Endothelial cell of umbilical vein (primary cell): Measurements from ENCODE around the gene PRICKLE3. TPM values are rescaled to one million over a fixed set of nuclear protein-coding genes. Genes with fewer than 3 reads are reported as not detected.
A peak's percentile ranks its signal among the peaks of the same experiment; 100 is the strongest.
"Not testable (repeated sequence)": the region's sequence is repeated elsewhere in the genome, so short reads cannot be mapped to it uniquely, and the experiment has no call there.

Source experiments
- BruUV-seq: library from RNA; stranded (reverse); fragments of 400-500 nt; replicated peaks from 2 replicates; lab custom pipeline; 2021; lab: Mats Ljungman, UMichigan
- CTCF ChIA-PET: fragments of 300-600, 350-600 bp; sonication (Branson Sonifier 250); formaldehyde crosslinking; loops from one replicate; lab custom pipeline; 2021; ENCODE audit warnings: antibody characterized with exemption, inconsistent platforms; lab: Charles Lee
- POLR2A ChIA-PET: fragments of 300-600, 350-600 bp; sonication (Branson Sonifier 250); formaldehyde crosslinking; loops from one replicate; lab custom pipeline; 2021; ENCODE audit warnings: antibody characterized with exemption, inconsistent platforms; lab: Charles Lee
- DNase-seq: peaks from one replicate; pipeline ENCODE4 v3.0.0-alpha.2; 2011; ENCODE audit warnings: low read depth, low spot score
- FAIRE-seq: peaks from 2 replicates; lab custom pipeline; 2011; peaks lifted over from hg19 to GRCh38; lab: Jason Lieb, UNC
- H2AFZ ChIP-seq: 2 replicates; pipeline ENCODE4 v1.6.0; 2012; ENCODE audit warnings: low read depth, low read length, control low read depth, inconsistent platforms
- H3K27ac ChIP-seq: 2 replicates; pipeline ENCODE4 v1.5.1; 2011; ENCODE audit warnings: low read depth, mild to moderate bottlenecking, control low read depth, low read length, moderate library complexity; ENCODE audit not compliant: insufficient read depth
- H3K27me3 ChIP-seq, 2 experiments: 2 replicates each; pipeline versions ENCODE4 v1.6.0 to v1.6.1; 2011; ENCODE audit warnings: low read length in 2 of 2, mixed read lengths in 1 of 2; ENCODE audit not compliant: control insufficient read depth in 2 of 2, insufficient read depth in 2 of 2
- H3K36me3 ChIP-seq, 2 experiments: 2 replicates in 1 of 2; 3 replicates in 1 of 2; pipeline ENCODE4 v1.5.1; 2011; ENCODE audit warnings: low read length in 2 of 2, mild to moderate bottlenecking in 1 of 2, moderate library complexity in 1 of 2; ENCODE audit not compliant: control insufficient read depth in 2 of 2, insufficient read depth in 2 of 2; ENCODE audit errors: extremely low read depth in 1 of 2
- H3K4me1 ChIP-seq: 3 replicates; pipeline ENCODE4 v1.5.1; 2011; ENCODE audit warnings: mild to moderate bottlenecking, low read length; ENCODE audit not compliant: control insufficient read depth, insufficient read depth; ENCODE audit errors: extremely low read depth
- H3K4me2 ChIP-seq: 2 replicates; pipeline ENCODE4 v1.6.1; 2011; ENCODE audit warnings: low read length, control low read depth, mixed read lengths; ENCODE audit not compliant: insufficient read depth
- H3K4me3 ChIP-seq, 3 experiments: fragments of 200-600 bp in 1 of 3; sonication (generic), shearing (Covaris generic) in 1 of 3; replicated peaks in 1 of 3; 2 replicates each; pipeline ENCODE4 v1.5.1; 2011 to 2016; ENCODE audit warnings: control low read depth in 3 of 3, low read length in 3 of 3, mild to moderate bottlenecking in 2 of 3, inconsistent platforms in 1 of 3, low read depth in 1 of 3, moderate library complexity in 1 of 3; ENCODE audit not compliant: insufficient read depth in 1 of 3
- H3K79me2 ChIP-seq: 2 replicates; pipeline ENCODE4 v1.6.0; 2012; ENCODE audit warnings: low read length, inconsistent platforms; ENCODE audit not compliant: control insufficient read depth, insufficient read depth
- H3K9ac ChIP-seq: replicated peaks from 2 replicates; pipeline ENCODE3; 2011; ENCODE audit warnings: low read length, control low read depth; ENCODE audit not compliant: insufficient read depth; ENCODE audit errors: extremely low read depth
- H3K9me1 ChIP-seq: replicated peaks from 3 replicates; pipeline ENCODE4 v1.6.0; 2011; ENCODE audit warnings: mild to moderate bottlenecking, low read length; ENCODE audit not compliant: control insufficient read depth, insufficient read depth; ENCODE audit errors: extremely low read depth
- H3K9me3 ChIP-seq: replicated peaks from 2 replicates; pipeline ENCODE4 v1.5.1; 2012; ENCODE audit warnings: low read length, inconsistent platforms; ENCODE audit not compliant: control insufficient read depth, insufficient read depth
- H4K20me1 ChIP-seq: replicated peaks from 2 replicates; pipeline ENCODE3; 2011; ENCODE audit warnings: mild to moderate bottlenecking, low read length; ENCODE audit not compliant: control insufficient read depth, insufficient read depth; ENCODE audit errors: extremely low read depth
- CTCF ChIP-seq, 2 donors: IDR thresholded peaks; 1 replicate in 1 of 2; 2 replicates in 1 of 2; pipeline ENCODE4 v1.5.1; 2011; ENCODE audit warnings: low read length in 2 of 2, mild to moderate bottlenecking in 2 of 2, moderate library complexity in 2 of 2, control low read depth in 1 of 2, inconsistent platforms in 1 of 2, low read depth in 1 of 2; ENCODE audit not compliant: insufficient read depth in 1 of 2; ENCODE audit errors: extremely low read depth in 1 of 2
- EZH2 ChIP-seq: IDR thresholded peaks from 2 replicates; pipeline ENCODE4 v1.6.1; 2012; ENCODE audit warnings: borderline replicate concordance, low read depth, mild to moderate bottlenecking, moderate library complexity, low read length, inconsistent platforms; ENCODE audit not compliant: severe bottlenecking
- FOS ChIP-seq: IDR thresholded peaks from 2 replicates; pipeline ENCODE4 v1.6.1; 2011; ENCODE audit warnings: mild to moderate bottlenecking, low read length, moderate library complexity, borderline replicate concordance; ENCODE audit not compliant: insufficient read depth
- GATA2 ChIP-seq: IDR thresholded peaks from 2 replicates; pipeline ENCODE4 v1.7.0; 2011; ENCODE audit warnings: low read depth, mild to moderate bottlenecking, moderate library complexity, mixed read lengths, low read length; ENCODE audit not compliant: insufficient read length, insufficient read depth
- JUN ChIP-seq: IDR thresholded peaks from 2 replicates; pipeline ENCODE4 v1.6.1; 2011; ENCODE audit warnings: borderline replicate concordance, low read depth; ENCODE audit not compliant: insufficient read length, insufficient read depth
- MYC ChIP-seq: IDR thresholded peaks from one replicate; pipeline ENCODE4 v1.6.1; 2011; ENCODE audit warnings: mild to moderate bottlenecking, low read depth, low read length
- POLR2A ChIP-seq: IDR thresholded peaks from 2 replicates; pipeline ENCODE4 v1.6.1; 2012; ENCODE audit warnings: low read depth, mild to moderate bottlenecking, control low read depth, low read length
- POLR2AphosphoS5 ChIP-seq: IDR thresholded peaks from 2 replicates; pipeline ENCODE4 v1.6.1; 2012; ENCODE audit warnings: low read depth, mild to moderate bottlenecking, control low read depth, low read length, moderate library complexity; ENCODE audit not compliant: insufficient read depth
- dilution Hi-C: fragments of 300-500 bp; cut with MboI; formaldehyde crosslinking; loops from one replicate; pipeline ENCODE4 v1.15.0; 2019; ENCODE audit warnings: low sequenced_read_pairs; ENCODE audit not compliant: extremely low pct_ligation_motif_present
- intact Hi-C: fragments of 100-400 bp; cut with micrococcal nuclease; formaldehyde crosslinking; loops from one replicate; pipeline ENCODE4 v1.10.0; 2022
- polyA plus RNA-seq, 4 experiments: library from polyadenylated mRNA; depleted of rRNA in 3 of 4; stranded (reverse) in 3 of 4; unstranded in 1 of 4; fragments of >200 nt; gene quantifications; 2 replicates each; pipeline versions ENCODE4 v1.2.1 to v1.2.3, GENCODE V29; 2011 to 2012; ENCODE audit warnings: missing spikeins in 1 of 4
- total RNA-seq: library from RNA; stranded (reverse); gene quantifications from 2 replicates; pipeline ENCODE4 v1.2.3, GENCODE V29; 2021
- TF ChIP-seq, protein P1 (sequence below): IDR thresholded peaks from 2 replicates; pipeline ENCODE4 v1.6.1; 2011; ENCODE audit not compliant: insufficient read depth, insufficient read length

The PRICKLE3 gene
- total and polyA plus RNA-seq, 2 donors (not counting 3 experiments of a cell fraction or from before 2014, with no cell fraction given): 6.8 to 15.0 TPM

DNA sequence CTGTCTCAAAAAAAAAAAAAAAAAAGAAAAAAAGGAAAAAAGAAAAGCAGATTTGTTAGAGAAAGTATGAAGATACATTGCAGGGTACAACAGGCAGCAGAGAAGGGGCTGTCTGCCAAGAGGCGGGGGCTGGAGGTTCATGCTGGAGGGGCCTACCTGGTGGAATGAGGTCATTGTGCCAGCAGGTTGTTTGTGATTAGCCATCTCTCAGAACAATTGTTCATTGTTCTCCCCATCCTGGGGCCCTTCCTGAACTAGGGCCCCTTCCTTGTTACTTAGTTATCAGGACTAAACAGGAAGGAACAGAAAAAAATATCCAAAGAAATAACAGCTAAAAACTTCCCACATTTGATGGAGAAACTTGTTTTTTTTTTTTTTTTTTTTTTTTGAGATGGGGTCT, 48.7 kb downstream of the PRICKLE3 start:
- no peaks in the 10 kb centered on the region for H4K20me1 ChIP-seq
- no peak overlapping the region for H3K4me3 ChIP-seq
- H3K9me3 ChIP-seq: no peaks in the 10 kb centered on the region
- BruUV-seq: no TSS peak
- ChIA-PET CTCF (interaction anchor here (0.7 to 1.3 kb wide), 2 partner anchors 18 to 28 kb away, joined by 3 to 4 read pairs; no protein-coding TSS in a partner anchor), POLR2A (interaction anchor here (0.7 to 1.1 kb wide), 2 partner anchors 18 to 95 kb away, joined by 3 to 5 read pairs; no protein-coding TSS in a partner anchor)
- intact Hi-C loops (loop anchor here (2.0 kb wide), 1 partner anchor 17 kb away; no protein-coding TSS in a partner anchor), dilution Hi-C loops (no loop called here)
- no peak overlapping the region for H2AFZ ChIP-seq
- FAIRE-seq: peak; percentile 62
- no peaks in the 10 kb centered on the region for H3K79me2 ChIP-seq
- no peaks in the 10 kb centered on the region for H3K27me3 ChIP-seq
- H3K27ac ChIP-seq: peak overlapping the region; percentile 65
- DNase-seq: peak; percentile 57
- H3K4me1 ChIP-seq: peaks cover 7% of the 10 kb centered on the region
- no peaks in the 10 kb centered on the region for H3K9me1 ChIP-seq
- no peak overlapping the region for H3K9ac ChIP-seq
- H3K4me2 ChIP-seq: no peak overlapping the region
- no peaks in the 10 kb centered on the region for H3K36me3 ChIP-seq
- TF ChIP-seq GATA2 (no peak), JUN (peak; percentile 38)

GRCh38 chrX:49133759-49134158, 52.4 kb downstream of the PRICKLE3 start:
- no peaks in the 10 kb centered on the region for H4K20me1 ChIP-seq
- no peaks in the 10 kb centered on the region for H3K79me2 ChIP-seq
- H3K9me3 ChIP-seq: no peaks in the 10 kb centered on the region
- H3K4me3 ChIP-seq: no peak overlapping the region
- ChIA-PET POLR2A (no interaction called here), CTCF (no interaction called here)
- H3K27me3 ChIP-seq: no peaks in the 10 kb centered on the region
- no peak overlapping the region for H3K9ac ChIP-seq
- no peak overlapping the region for H3K4me2 ChIP-seq
- TF ChIP-seq, protein P1, sequence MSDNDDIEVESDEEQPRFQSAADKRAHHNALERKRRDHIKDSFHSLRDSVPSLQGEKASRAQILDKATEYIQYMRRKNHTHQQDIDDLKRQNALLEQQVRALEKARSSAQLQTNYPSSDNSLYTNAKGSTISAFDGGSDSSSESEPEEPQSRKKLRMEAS: no peak
- TF ChIP-seq POLR2A: no peak
- no peak for TF ChIP-seq CTCF (IDR thresholded peaks at IDR 0.05; ENCODE audit: extremely low read depth in 1 of 2, insufficient read depth in 1 of 2, low read depth in 1 of 2, low read length in 2 of 2)
- TF ChIP-seq FOS: no peak
- TF ChIP-seq POLR2AphosphoS5: no peak
- no peak for TF ChIP-seq MYC
- TF ChIP-seq JUN: no peak
- TF ChIP-seq EZH2: no peak
- no peak for TF ChIP-seq GATA2
- H3K4me1 ChIP-seq: peaks cover 7% of the 10 kb centered on the region
- no peaks in the 10 kb centered on the region for H3K36me3 ChIP-seq
- no peak overlapping the region for H3K27ac ChIP-seq
- H2AFZ ChIP-seq: no peak overlapping the region
- FAIRE-seq (no peak), DNase-seq (no peak)
- no peaks in the 10 kb centered on the region for H3K9me1 ChIP-seq
- dilution Hi-C loops: no loop called here
- intact Hi-C loops: no loop called here
- BruUV-seq: no TSS peak

DNA sequence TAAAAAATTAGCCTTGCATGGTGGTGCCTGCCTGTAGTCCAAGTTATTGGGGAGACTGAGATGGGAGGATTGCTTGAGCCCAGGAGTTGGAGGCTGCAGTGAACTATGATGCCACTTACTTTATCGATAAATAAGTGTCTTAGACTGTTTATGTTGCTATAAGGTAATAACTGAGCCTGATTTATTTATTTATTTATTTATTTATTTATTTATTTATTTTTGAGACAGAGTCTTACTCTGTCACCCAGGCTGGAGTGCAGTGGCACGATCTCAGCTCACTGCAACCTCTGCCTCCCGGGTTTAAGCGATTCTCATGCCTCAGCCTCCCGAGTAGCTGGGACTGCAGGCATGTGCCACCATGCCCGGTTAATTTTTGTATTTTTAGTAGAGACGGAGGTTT, 53.9 kb downstream of the PRICKLE3 start:
- POLR2A ChIA-PET, FAIRE-seq: not testable (repeated sequence)

More for the DNA sequence above, 53.9 kb downstream of the PRICKLE3 start:
- H3K79me2 ChIP-seq, H2AFZ ChIP-seq, BruUV-seq, H3K9me1 ChIP-seq, H3K9me3 ChIP-seq, H3K4me2 ChIP-seq, H3K9ac ChIP-seq, H3K27me3 ChIP-seq, H4K20me1 ChIP-seq, CTCF ChIA-PET, DNase-seq, dilution Hi-C loops, H3K36me3 ChIP-seq, H3K4me1 ChIP-seq, H3K4me3 ChIP-seq, H3K27ac ChIP-seq, intact Hi-C loops: not testable (repeated sequence)
